Frontal cortex (tissue), 4 donors: ENCODE results near the gene BATF3. TPM values are rescaled to one million over a fixed set of nuclear protein-coding genes. Genes with fewer than 3 reads are reported as not detected.

Source experiments
- DNase-seq, 2 donors: peaks; one replicate each; pipeline ENCODE4 v3.0.0; 2012; ENCODE audit warnings: low spot score in 2 of 2
- FAIRE-seq: peaks from 2 replicates; lab custom pipeline; 2012; peaks lifted over from hg19 to GRCh38; lab: Jason Lieb, UNC
- total RNA-seq: library from RNA; depleted of rRNA; stranded (reverse); fragments of >200 nt; gene quantifications from one replicate; pipeline ENCODE4 v1.2.3, GENCODE V29; 2014
- donor health status: control.
- donor health status: control.
- donor health status: control.

The BATF3 gene
- total RNA-seq, 1 donor from 2014 or later, result 5.7 TPM

GRCh38 chr1:212687811-212688210 is 11.8 kb downstream of the BATF3 start:
- FAIRE-seq (no peak), DNase-seq (no peak)

GRCh38 chr1:212686591-212686990 is 13.0 kb downstream of the BATF3 start:
- DNase-seq, result no peak
- no peak for FAIRE-seq

- DNase-seq, result no peak
- FAIRE-seq, result no peak
Observed at GRCh38 chr1:212686069-212686468, 13.6 kb downstream of the BATF3 start.

GRCh38 chr1:212685429-212685828 is 14.2 kb downstream of the BATF3 start:
- no peak for FAIRE-seq
- DNase-seq, result no peak

- DNase-seq, result no peak
- FAIRE-seq, result no peak
Observed at GRCh38 chr1:212684521-212685090, 15.0 kb downstream of the BATF3 start.

DNA sequence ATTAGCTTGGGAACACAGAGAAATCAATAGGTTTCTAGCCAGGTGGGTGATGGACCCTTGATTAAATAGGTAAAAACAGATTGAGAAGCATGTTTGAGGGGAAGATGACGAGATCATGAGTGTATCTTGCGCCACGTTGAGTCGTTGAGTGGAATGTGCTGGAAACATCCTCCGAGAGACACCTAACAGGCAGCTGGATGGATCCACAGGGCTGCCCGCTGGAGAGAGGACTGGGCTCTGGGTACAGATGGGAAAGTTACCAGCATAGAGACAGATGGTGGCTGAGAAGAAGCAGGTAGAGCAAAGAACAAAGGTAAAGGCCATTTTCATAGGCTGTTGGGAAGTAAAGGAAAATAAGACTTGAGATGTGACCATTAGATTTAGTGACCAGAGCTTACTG is 15.6 kb downstream of the BATF3 start:
- FAIRE-seq (no peak), DNase-seq (no peak)

GRCh38 chr1:212683357-212683722 is 16.3 kb downstream of the BATF3 start:
- FAIRE-seq (no peak), DNase-seq (no peak)

GRCh38 chr1:212680680-212681389 is 18.8 kb downstream of the BATF3 start:
- no peak for FAIRE-seq

DNA sequence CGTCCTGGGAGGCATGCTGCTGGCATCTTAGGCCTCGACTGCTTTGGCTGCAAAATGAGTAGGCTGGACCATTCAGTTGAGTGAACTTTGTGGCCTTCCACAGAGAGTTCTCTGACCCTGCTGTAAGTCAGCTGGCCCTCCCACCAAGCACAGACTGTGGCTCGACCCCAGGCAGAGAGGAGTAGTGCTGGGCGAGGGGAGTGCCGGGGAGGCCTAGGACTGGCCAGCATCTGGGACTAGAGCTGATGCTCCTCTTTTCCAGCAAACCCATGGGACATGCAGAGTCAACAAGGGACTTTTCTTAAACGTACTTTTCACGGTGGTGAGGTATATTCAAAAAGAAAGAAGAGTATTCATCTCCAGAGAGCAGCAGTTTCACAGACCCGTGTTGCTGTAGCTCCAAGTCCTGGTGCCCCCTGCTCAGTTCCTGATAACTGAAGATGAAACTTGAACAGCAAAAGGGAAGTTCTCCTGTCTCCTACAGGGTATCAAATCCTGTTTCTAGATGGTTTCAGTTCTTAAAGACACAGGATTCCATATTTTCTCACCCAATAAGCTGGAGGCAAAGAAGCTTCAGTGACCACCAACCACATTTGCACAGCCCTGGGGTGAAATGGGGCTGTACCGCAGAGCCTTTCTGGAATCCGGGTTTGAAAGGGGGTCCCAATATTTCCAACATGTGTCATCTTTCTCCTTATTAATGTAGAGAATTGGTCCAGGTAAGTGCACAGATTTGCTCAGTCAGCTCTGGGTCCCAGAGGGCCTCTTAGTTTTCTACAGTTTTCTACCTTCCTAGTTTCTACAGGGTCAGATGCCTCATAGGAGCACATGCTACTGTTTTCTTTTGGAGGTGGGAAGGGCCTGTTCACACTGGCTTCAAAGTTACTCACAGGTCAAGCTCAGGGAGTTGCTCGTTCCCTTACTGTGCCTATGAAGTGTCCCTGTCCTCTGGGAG is 20.9 kb downstream of the BATF3 start:
- no peak for FAIRE-seq

More at GRCh38 chr1:212680680-212681389, 18.8 kb downstream of the BATF3 start:
- no peak for DNase-seq

DNA sequence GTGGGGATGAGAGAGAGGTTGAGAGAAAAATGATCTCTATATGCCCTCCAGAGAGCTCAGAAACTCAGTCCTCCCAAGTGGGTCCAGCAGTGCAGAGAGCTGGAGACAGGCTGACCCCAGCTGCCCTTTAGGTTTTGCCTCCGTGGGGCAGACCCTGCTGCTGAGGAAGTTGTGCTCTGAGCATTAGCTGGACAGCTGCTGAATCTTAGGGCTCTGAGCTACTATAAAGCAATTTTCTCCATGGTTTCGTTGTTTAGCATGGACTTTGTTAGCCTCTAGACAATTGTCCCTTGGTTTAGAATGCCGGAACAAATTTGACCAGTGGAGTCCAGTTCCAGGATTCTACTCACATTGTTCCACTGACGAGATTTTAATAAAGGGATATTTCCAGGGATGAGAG is 22.1 kb downstream of the BATF3 start:
- FAIRE-seq, result no peak
- no peak for DNase-seq

More for the DNA sequence above, 20.9 kb downstream of the BATF3 start:
- DNase-seq, result no peak

- no peak for FAIRE-seq
- no peak for DNase-seq
Observed at GRCh38 chr1:212677136-212677535, 22.5 kb downstream of the BATF3 start.

GRCh38 chr1:212675675-212676074 is 24.0 kb downstream of the BATF3 start:
- no peak for DNase-seq
- no peak for FAIRE-seq

DNA sequence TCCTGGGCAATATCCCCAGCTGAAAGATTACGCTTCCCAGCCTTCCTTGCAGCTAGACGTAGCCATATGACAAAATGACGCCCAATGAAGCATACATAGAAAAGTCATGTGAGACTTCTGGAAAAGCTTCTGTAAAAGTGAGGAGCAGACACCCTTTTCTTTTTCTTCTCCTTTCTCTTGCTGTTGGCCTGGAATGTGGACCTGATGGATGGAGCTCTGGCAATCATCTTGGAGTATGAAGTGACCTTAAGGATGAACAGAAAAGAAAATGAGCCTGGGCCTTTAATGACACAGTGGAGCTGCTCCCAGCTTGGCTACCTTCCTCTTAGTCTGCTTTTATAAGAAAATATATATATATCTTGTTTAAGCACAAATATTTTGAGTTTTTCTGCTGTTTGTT is 24.8 kb downstream of the BATF3 start:
- no peak for DNase-seq

DNA sequence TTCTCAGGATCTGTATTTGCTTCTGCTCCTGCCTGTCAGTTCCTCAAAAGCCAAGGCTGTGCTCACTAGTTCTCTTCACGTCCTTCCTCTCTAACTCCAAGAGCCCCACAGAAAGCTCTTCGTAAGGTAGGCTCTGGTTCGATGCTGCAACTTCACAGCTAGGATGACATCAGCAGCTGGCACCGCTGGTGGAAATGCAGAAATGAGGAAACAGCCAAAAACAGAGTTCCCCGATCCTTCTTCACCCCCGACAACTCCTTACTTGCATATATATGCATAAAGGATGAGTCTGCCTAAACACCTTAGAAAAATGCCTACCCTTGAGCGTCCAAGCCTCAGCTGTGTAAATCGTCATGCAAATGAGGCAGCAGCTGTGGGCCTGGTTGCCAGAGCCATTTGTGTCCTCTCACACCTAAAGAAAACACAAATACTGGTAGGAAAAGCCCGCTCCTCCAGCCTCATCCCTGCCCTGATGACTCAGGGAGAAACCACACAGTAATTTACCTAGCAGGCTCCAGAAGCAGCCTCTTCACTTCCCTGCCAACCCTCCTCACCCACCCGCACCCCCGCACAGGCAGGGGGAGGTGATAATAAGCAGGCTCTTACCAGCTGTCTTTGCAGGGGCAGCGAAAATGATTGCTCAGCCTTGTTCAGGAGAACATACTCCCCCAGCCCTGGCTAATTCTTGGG is 28.2 kb downstream of the BATF3 start:
- DNase-seq, result peak in 1 of 2 donors; percentile 37
- no peak for FAIRE-seq

More for the DNA sequence above, 24.8 kb downstream of the BATF3 start:
- FAIRE-seq, result no peak

DNA sequence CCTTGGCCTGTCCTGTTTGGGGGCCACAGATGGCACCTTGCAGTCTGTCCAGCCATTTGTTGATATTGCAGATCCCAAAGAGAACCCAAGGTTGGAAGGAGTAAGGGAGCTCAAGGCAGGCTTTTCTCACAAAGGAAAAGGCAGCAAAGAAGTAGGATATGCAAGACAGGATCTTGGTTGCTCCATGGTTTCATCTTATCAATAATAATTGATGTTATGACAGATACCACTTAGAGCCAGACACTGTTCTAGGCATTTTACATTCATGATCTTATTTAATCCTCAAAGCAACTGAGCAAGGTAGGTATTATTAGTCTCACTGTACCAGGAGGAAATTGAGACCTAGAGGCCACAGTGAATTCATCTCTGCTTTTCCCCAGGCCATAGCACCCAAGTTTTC is 28.8 kb downstream of the BATF3 start:
- DNase-seq (no peak), FAIRE-seq (no peak)

DNA sequence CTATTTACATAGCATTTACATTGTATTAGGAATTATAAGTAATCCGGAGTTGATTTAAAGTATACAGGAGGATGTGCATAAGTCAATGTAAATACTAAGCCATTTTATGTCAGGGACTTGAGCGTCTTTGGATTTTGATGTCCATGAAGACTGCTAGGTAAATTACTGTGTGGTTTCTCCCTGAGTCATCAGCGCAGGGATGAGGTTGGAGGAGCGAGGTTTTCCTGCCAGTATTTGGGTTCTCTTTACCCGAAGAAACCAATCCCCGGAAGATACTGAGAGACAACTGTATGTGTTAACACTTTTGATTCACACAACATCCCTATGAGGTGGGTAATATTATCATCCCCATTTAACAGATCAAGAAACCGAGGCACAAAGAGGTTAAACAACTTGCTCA is 29.3 kb downstream of the BATF3 start:
- DNase-seq, result no peak
- FAIRE-seq, result no peak

DNA sequence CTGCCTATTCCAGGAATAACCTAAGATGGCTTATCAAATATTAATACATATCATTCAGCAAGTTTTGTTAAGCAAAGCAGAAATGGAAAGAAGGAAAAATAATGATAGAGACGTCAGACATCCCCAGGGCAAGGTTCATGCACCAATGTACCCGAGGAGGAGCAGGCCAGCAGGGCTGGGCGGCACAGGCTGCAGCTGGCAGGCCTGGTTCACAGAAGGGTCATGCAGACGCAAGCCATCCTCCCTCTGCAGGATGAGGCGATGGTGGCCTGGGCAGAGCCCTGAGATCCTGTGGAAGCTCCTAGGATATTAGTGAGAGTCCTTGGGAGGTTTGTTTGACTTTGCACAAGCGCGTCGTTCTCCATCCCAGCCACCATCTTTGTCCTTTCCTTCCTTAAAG is 30.0 kb downstream of the BATF3 start:
- no peak for FAIRE-seq
- no peak for DNase-seq

GRCh38 chr1:212669102-212669501 is 30.5 kb downstream of the BATF3 start:
- DNase-seq (no peak), FAIRE-seq (no peak)

- FAIRE-seq (no peak), DNase-seq (no peak)
Observed at GRCh38 chr1:212668477-212668876, 31.2 kb downstream of the BATF3 start.
